ENCODE measurements around the gene SFMBT1. TPM values are rescaled to one million over a fixed set of nuclear protein-coding genes. Genes with fewer than 3 reads are reported as not detected.
"Not testable (repeated sequence)": the region's sequence is repeated elsewhere in the genome, so short reads cannot be mapped to it uniquely, and the experiment has no call there.

The SFMBT1 gene
- total RNA-seq, 4 donors from 2014 or later: 21.3 to 31.6 (median 21.5) TPM

- no peak for TF ChIP-seq CTCF (IDR thresholded peaks at IDR 0.05)
- no peak for TF ChIP-seq EP300 (IDR thresholded peaks at IDR 0.05)
- TF ChIP-seq POLR2AphosphoS5 (IDR thresholded peaks at IDR 0.05): no peak
- no peak for TF ChIP-seq POLR2A (IDR thresholded peaks at IDR 0.05)
- Histone ChIP-seq H3K4me1 (peaks cover 0 to 31% (median 3%) of the 10 kb centered on the region in 3 donors), H3K27ac (no peak overlapping the region), H3K27me3 (no peaks in the 10 kb centered on the region), H3K9me3 (no peaks in the 10 kb centered on the region), H3K36me3 (no peaks in the 10 kb centered on the region), H3K4me3 (no peak overlapping the region)
- 80 to 98% methylated on average over 3 of the region's 3 CpGs for WGBS, 2 donors (ENCODE audit: low coverage in 1 of 2)
- no peak for ATAC-seq
These were observed 3.2 kb downstream of the SFMBT1 start for GRCh38 chr3:53042651-53043050.

- no peak for ATAC-seq
- Histone ChIP-seq H3K27me3 (no peaks in the 10 kb centered on the region), H3K9me3 (no peaks in the 10 kb centered on the region), H3K4me3 (no peak overlapping the region), H3K4me1 (peaks cover 0 to 26% (median 3%) of the 10 kb centered on the region in 3 donors), H3K27ac (no peak overlapping the region), H3K36me3 (no peaks in the 10 kb centered on the region)
- TF ChIP-seq POLR2A (IDR thresholded peaks at IDR 0.05): no peak
These were observed 5.5 kb downstream of the SFMBT1 start for GRCh38 chr3:53040351-53040820.

- ATAC-seq: no peak
- WGBS, 2 donors (ENCODE audit: low coverage in 1 of 2): 71 to 93% methylated on average over 2 of the region's 2 CpGs
- Histone ChIP-seq H3K9me3 (no peaks in the 10 kb centered on the region), H3K27ac (no peak overlapping the region), H3K4me1 (peaks cover 0 to 25% (median 3%) of the 10 kb centered on the region in 3 donors), H3K27me3 (no peaks in the 10 kb centered on the region), H3K4me3 (no peak overlapping the region), H3K36me3 (no peaks in the 10 kb centered on the region)
- TF ChIP-seq CTCF (IDR thresholded peaks at IDR 0.05): no peak
- no peak for TF ChIP-seq POLR2A (IDR thresholded peaks at IDR 0.05)
- no peak for TF ChIP-seq POLR2AphosphoS5 (IDR thresholded peaks at IDR 0.05)
- TF ChIP-seq EP300 (IDR thresholded peaks at IDR 0.05): no peak
These were observed 6.5 kb downstream of the SFMBT1 start for GRCh38 chr3:53039376-53039752.

GRCh38 chr3:53038679-53039375 is 7.0 kb downstream of the SFMBT1 start:
- ATAC-seq: no peak
- Histone ChIP-seq H3K4me1 (peaks cover 0 to 19% (median 3%) of the 10 kb centered on the region in 3 donors), H3K27me3 (no peaks in the 10 kb centered on the region), H3K4me3 (no peak overlapping the region), H3K9me3 (no peaks in the 10 kb centered on the region), H3K27ac (no peak overlapping the region), H3K36me3 (no peaks in the 10 kb centered on the region)
- no peak for TF ChIP-seq POLR2A (IDR thresholded peaks at IDR 0.05)
- no peak for TF ChIP-seq CTCF (IDR thresholded peaks at IDR 0.05)
- no peak for TF ChIP-seq EP300 (IDR thresholded peaks at IDR 0.05)
- TF ChIP-seq POLR2AphosphoS5 (IDR thresholded peaks at IDR 0.05): no peak
- 85 to 90% methylated on average over 5 of the region's 5 CpGs for WGBS, 2 donors (ENCODE audit: low coverage in 1 of 2)

GRCh38 chr3:53035825-53036619 is 9.9 kb downstream of the SFMBT1 start:
- ATAC-seq: no peak
- Histone ChIP-seq H3K27ac (no peak overlapping the region), H3K9me3 (no peaks in the 10 kb centered on the region), H3K27me3 (no peaks in the 10 kb centered on the region), H3K4me3 (no peak overlapping the region), H3K4me1 (peaks cover 0 to 17% (median 0%) of the 10 kb centered on the region in 3 donors), H3K36me3 (no peaks in the 10 kb centered on the region)
- 73 to 87% methylated on average over 4 to 10 of the region's 11 CpGs for WGBS, 2 donors (ENCODE audit: low coverage in 1 of 2)
- TF ChIP-seq EP300 (IDR thresholded peaks at IDR 0.05) (no peak), CTCF (IDR thresholded peaks at IDR 0.05) (no peak), POLR2AphosphoS5 (IDR thresholded peaks at IDR 0.05) (no peak), POLR2A (IDR thresholded peaks at IDR 0.05) (no peak)

- H3K27me3 ChIP-seq: not testable (repeated sequence)
- 50 to 80% methylated on average over 5 of the region's 5 CpGs for whole genome bisulfite sequencing, 2 donors (ENCODE audit: low coverage in 1 of 2)
These were observed 10.9 kb downstream of the SFMBT1 start for GRCh38 chr3:53035018-53035417.

GRCh38 chr3:53034411-53034810 is 11.5 kb downstream of the SFMBT1 start:
- H3K27me3 ChIP-seq, H3K9me3 ChIP-seq, ATAC-seq, H3K36me3 ChIP-seq, H3K27ac ChIP-seq, H3K4me3 ChIP-seq: not testable (repeated sequence)
- peaks cover 0 to 17% (median 0%) of the 10 kb centered on the region in 3 donors for H3K4me1 ChIP-seq
- WGBS, 2 donors (ENCODE audit: low coverage in 1 of 2): 94 to 100% methylated on average over 3 to 10 of the region's 10 CpGs

More at GRCh38 chr3:53035018-53035417, 10.9 kb downstream of the SFMBT1 start:
- not testable (repeated sequence) for H3K4me3 ChIP-seq, ATAC-seq, H3K9me3 ChIP-seq, H3K36me3 ChIP-seq, H3K27ac ChIP-seq
- peaks cover 0 to 17% (median 0%) of the 10 kb centered on the region in 3 donors for H3K4me1 ChIP-seq
